Measurements from ENCODE around the gene TEN1.

Gene TEN1

GRCh38 chr17:76019833-76020467 is 40.9 kb downstream of the TEN1 start:
- TF ChIP-seq CTCF (IDR thresholded peaks at IDR 0.05; ENCODE audit: borderline replicate concordance, insufficient read depth, low read depth, low read length): no peak
- H3K4me3 ChIP-seq (ENCODE audit: low read depth, low read length): no peak overlapping the region

GRCh38 chr17:76022285-76022684 is 43.2 kb downstream of the TEN1 start:
- H3K4me3 ChIP-seq (ENCODE audit: low read depth, low read length): no peak overlapping the region
- TF ChIP-seq CTCF (IDR thresholded peaks at IDR 0.05; ENCODE audit: borderline replicate concordance, insufficient read depth, low read depth, low read length): no peak

DNA sequence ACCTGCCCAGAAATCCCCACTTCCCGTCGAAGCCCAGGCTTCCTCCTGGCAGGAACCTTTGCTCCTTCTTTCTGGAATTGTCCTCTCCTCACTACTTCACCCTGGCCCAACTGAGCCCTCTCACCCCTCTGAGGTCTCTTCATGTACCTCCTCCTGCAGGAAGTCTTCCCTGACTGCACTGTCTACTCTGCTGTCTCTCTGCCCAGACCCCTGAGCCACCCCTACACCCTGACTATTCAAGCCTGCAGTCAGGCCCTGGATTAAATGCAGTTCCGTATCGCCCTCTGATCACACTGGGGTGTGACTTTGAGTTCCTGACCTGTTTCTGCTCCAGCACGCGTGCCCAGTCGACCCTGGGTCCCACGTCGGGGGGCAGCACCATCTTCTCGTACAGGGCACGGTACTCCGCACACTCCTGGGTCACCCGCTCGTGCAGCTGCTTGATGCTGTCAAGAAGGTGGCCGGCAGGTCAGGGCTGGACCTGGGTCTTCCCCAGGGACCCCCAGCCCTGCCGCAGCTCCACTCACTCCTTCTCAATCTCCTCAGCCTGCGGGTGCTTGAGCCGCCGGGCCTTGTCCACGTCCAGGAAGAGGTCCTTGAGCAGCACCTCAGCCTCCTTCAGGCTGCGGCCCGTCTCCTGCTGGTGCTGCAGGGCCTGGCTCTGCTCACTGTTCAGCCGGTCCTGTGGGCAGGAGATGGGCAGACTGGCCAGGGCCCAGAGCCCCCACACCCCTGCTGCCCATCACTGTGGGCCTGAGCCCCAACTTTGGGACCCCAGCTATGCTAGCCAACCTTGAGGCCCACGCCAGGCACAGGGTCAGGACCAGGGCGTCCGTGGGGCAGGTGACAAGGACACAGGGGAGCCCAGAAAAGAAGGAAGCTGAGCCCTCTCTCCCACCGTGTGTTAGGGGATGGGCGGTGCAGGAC is 44.2 kb downstream of the TEN1 start:
- no peak for TF ChIP-seq CTCF (IDR thresholded peaks at IDR 0.05; ENCODE audit: borderline replicate concordance, insufficient read depth, low read depth, low read length)
- no peak overlapping the region for H3K4me3 ChIP-seq (ENCODE audit: low read depth, low read length)

- no peak overlapping the region for H3K4me3 ChIP-seq (ENCODE audit: low read depth, low read length)
- TF ChIP-seq CTCF (IDR thresholded peaks at IDR 0.05; ENCODE audit: borderline replicate concordance, insufficient read depth, low read depth, low read length): no peak
Measured at GRCh38 chr17:76023900-76024237, 44.8 kb downstream of the TEN1 start.

DNA sequence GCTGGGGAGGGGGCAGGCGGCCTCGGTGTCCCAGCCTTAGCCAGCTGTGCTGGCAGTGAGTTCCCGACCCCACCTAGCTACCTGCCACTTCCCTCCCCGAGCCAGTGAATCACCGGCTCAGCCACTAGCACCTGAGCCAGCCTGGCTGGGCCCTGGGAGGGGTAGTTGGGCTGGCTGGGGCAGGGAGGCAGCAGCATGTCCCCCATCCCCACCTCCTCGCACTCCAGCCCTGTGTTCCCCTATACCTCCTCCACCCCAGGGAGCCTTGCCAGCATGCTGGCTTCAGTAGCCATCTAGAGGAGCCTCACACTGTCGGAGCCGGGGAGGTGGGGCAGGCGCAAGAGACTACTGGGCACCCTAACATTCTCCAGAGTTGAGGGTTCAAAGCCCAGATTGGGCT is 45.3 kb downstream of the TEN1 start:
- H3K4me3 ChIP-seq (ENCODE audit: low read depth, low read length): no peak overlapping the region
- TF ChIP-seq CTCF (IDR thresholded peaks at IDR 0.05; ENCODE audit: borderline replicate concordance, insufficient read depth, low read depth, low read length): no peak

- TF ChIP-seq CTCF (IDR thresholded peaks at IDR 0.05; ENCODE audit: borderline replicate concordance, insufficient read depth, low read depth, low read length): no peak
- no peak overlapping the region for H3K4me3 ChIP-seq (ENCODE audit: low read depth, low read length)
Measured at GRCh38 chr17:76025294-76025693, 46.3 kb downstream of the TEN1 start.

DNA sequence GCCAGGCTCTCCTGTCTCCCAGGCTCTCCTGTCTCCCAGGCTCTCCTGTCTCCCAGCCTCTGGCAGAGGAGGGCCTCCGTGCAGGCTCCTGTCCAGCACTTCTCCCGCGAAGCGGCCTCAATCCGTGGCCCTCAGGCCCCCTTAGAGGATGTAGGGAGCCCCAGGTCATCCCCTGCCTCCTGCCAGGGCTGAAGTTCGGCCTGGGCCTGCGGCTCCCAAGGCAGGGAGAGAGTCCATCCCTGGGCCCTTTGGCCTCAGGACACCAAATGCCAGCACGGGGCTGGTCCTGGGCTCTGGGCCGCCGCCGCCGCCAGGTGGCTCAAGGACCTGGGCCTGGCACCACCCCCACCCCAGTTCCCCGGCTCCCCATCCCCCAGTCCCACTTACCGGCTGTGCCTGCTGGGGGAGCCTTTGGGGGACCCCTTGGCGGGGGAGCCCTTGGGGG is 47.7 kb downstream of the TEN1 start:
- no peak overlapping the region for H3K4me3 ChIP-seq (ENCODE audit: low read depth, low read length)
- TF ChIP-seq CTCF (IDR thresholded peaks at IDR 0.05; ENCODE audit: borderline replicate concordance, insufficient read depth, low read depth, low read length): no peak

All from GM12875 (cell line).